ENCODE data around the gene PTGFRN. TPM values are rescaled to one million over a fixed set of nuclear protein-coding genes. Genes with fewer than 3 reads are reported as not detected.

PTGFRN gene
- total RNA-seq, 1 experiment from 2014 or later: 60.6 TPM

- Histone ChIP-seq H3K9me3 (ENCODE audit: control insufficient read depth in 1 of 2, insufficient read depth in 1 of 2, low read depth in 1 of 2, low read length in 2 of 2) (peaks cover 0 to 4% of the 10 kb centered on the region in 2 experiments; a peak in 1 of 4 replicates), H3K79me2 (ENCODE audit: insufficient read depth, low read length) (no peaks in the 10 kb centered on the region), H3K4me3 (replicated peaks in 1 of 2; ENCODE audit: low read depth in 1 of 2, low read length in 2 of 2) (no peak overlapping the region), H2AFZ (ENCODE audit: low read depth, low read length, poor library complexity, severe bottlenecking) (no peak overlapping the region), H3K36me3 (ENCODE audit: control insufficient read depth in 1 of 2, insufficient read depth in 2 of 2, low read length in 2 of 2) (no peaks in the 10 kb centered on the region), H4K20me1 (ENCODE audit: insufficient read depth) (no peaks in the 10 kb centered on the region), H3K27me3 (ENCODE audit: insufficient read depth, low read length) (no peaks in the 10 kb centered on the region; the same call in 1 of the 2 replicates), H3K9me2 (ENCODE audit: insufficient read depth) (no peaks in the 10 kb centered on the region), H3K4me1 (ENCODE audit: control insufficient read depth in 1 of 2, insufficient read depth in 2 of 2, low read length in 2 of 2) (no peaks in the 10 kb centered on the region), H3K4me2 (ENCODE audit: low read length) (no peak overlapping the region), H3K27ac (ENCODE audit: low read depth, low read length) (no peak overlapping the region), H3K9ac (ENCODE audit: low read length) (no peak overlapping the region)
- no peak for ATAC-seq
- CTCF ChIA-PET: no interaction called here
- intact Hi-C loops (cut with micrococcal nuclease): no loop called here
- RAD21 ChIA-PET (ENCODE audit: low non-redundant PET in 1 of 2, low total read pairs in 2 of 2, uncharacterized antibody in 2 of 2, unreplicated experiment in 2 of 2): no interaction called here
- BruUV-seq (replicated peaks): no TSS peak
- DNase-seq (ENCODE audit: low read depth, low spot score): no peak
- POLR2A ChIA-PET: no interaction called here
- TF ChIP-seq REST (IDR thresholded peaks at IDR 0.05; ENCODE audit: low read depth): no peak
- TF ChIP-seq SIN3A (IDR thresholded peaks at IDR 0.05; ENCODE audit: low read depth): no peak
- TF ChIP-seq EGR1 (IDR thresholded peaks at IDR 0.05; ENCODE audit: low read depth): no peak
- no peak for TF ChIP-seq ZNF274 (IDR thresholded peaks at IDR 0.05; ENCODE audit: low read depth, low read length)
- TF ChIP-seq YY1 (IDR thresholded peaks at IDR 0.05; ENCODE audit: extremely low read depth, insufficient replicate concordance, low read depth, low read length): no peak
Measured at GRCh38 chr1:116899529-116899928, 10.2 kb upstream of the PTGFRN start.

Data from HCT116 (cell line).